HG03060 (cell line): ENCODE results near the gene TFE3.
"Not testable (repeated sequence)": the region's sequence is repeated elsewhere in the genome, so short reads cannot be mapped to it uniquely, and the experiment has no call there.

Experiments used
- ATAC-seq: cut with Tn5 transposase; IDR thresholded peaks from one replicate; pipeline ENCODE4 v1.9.1; 2021; ENCODE audit warnings: low read depth, moderate number of reproducible peaks; ENCODE audit not compliant: unreplicated experiment

Gene TFE3

DNA sequence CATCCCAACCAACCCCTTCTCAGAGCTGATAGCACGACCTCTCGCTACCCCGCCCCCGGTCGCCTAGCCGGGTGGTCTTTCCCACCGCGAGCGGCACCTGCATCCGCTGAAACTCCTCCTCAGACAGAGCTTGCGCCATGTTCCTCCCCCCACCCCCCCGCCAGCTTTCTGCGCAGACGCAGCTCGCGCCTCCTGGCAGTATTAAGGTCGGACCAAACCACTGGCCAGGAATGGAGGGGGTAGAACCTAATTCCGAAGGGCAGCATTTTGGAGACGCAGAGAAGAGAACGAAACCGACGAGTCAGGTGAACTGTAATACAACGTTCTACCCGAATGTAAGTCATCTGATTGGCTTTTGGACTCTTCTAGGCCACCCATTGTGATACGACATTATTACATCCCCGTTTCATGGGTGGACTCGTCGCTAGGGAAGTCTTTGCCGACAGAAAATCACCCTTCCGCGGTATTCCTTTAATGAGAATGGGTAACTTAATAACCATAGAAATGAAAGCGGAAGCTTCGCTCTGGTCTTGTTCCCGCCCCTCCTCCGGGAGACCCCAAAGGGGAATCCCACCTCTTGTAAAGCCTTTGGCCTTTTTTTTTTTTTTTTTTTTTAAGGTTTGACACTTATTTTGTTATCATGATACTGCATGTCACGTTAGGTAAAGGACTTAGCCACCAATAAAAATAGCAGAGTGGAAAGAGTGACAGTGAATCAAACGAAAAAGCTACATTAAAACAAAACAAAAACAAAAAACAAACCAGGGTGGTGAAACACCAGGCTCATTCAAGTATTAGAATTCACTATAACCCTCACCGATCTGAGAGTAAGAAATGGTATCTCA lies 40.8 kb downstream of the TFE3 start, which contains the start of gene GRIPAP1:
GRIPAP1 (minus strand) TSS at position 174 of the 845 bp plus-strand sequence; CDS start at position 139, 35 bp downstream.
- ATAC-seq = peak; percentile 77

DNA sequence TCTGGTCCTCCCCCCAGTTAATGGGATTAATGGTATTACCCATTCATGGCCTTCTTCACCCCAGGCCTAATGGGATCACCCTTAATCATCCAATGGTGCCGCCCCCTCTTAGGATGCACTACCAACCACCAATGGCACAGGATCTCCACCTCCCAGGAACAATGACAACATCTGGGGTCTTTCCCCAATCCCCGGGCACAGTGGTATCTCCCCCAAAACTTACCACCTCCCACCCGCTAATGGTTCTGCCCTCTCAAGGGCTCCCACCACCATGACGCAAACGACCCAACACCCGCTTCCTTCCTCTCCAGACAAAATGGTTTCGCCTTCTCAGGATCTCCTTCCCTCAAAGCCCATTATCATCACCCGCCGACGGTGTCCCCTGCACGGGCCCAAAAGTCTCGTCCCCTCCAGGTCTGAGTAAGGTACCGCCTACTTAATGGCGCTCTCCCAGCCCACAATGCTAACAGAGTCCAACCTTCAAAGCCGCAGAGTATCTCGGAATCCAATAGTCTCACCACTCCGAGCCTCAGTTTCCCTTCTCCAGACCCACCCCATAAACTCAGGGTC lies 41.6 kb downstream of the TFE3 start:
- ATAC-seq = no peak

DNA sequence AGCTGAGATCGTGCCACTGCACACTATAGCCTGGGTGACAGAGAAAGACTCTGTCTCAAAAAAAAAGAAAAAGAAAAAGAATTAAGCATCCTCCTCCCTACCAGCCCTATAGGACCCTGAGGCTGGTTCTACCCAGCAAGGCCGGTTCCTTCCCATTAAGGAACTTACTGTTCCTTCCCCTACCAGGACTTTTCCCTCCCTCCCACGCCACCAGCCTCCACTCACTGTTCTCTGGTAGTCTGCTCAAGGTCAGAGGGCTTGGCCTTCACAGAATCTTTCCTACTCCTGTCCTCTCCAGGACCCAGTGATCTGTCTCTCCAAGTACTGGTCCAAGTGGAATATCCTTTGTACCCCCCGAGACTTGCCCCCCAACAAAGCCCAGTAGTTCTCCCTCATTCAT lies 42.5 kb downstream of the TFE3 start:
- ATAC-seq = no peak

DNA sequence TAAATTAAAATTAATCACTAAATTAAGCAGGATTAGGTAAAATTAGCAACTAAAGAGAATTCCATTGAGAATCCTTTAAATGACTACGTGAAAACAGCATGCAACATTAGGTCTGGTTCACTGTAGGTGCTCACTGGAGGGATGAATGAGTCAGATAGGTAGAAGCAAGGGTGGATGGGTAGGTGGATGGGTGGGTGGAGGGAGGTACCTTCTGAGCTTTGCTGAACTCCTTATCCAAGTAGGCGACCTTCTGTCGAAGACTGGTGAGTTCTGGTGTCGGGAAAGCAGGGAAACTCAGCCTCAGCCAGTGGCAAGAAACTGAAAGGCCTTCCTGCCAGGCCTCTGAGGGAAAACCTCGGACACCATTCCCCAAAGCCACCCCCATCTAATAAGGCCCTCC lies 44.1 kb downstream of the TFE3 start:
- ATAC-seq = no peak

DNA sequence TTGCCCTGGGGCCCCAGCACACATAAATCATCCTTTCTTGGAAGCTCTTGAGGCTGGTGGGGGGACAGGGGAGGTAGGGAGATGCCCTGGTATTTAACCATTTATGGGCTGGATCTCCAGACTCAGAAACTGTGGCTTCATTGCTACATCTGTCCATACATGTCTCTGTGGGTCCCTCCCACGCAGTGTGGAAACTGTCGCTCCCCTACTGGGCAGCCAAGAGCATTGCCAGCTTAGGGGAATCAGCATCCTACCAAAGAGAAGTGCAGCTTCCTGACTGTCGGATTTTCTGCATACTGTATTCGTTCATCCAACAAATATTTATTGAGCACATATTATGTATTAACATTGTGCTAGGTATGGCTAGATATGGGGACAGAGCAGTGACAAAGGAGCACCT lies 44.8 kb downstream of the TFE3 start:
- ATAC-seq = no peak

DNA sequence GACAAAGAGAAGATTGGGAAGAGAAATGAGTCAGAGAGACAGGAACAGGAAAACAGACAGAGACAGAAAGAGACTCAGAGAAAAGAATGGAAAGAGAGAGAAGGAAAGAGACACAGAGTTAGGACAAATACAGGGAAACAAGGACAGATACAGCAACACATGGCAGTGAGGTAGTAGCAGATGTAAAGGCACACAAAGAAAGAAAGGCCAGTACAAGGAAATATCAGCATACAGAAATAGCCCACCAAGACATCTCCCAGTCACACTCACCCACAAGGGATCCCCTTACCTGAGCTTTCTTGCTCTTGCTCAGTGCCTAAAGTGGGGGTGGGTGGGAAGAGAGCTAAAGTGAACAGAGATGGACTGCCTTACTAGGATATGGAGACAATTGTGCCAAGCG lies 45.3 kb downstream of the TFE3 start:
- no peak for ATAC-seq

DNA sequence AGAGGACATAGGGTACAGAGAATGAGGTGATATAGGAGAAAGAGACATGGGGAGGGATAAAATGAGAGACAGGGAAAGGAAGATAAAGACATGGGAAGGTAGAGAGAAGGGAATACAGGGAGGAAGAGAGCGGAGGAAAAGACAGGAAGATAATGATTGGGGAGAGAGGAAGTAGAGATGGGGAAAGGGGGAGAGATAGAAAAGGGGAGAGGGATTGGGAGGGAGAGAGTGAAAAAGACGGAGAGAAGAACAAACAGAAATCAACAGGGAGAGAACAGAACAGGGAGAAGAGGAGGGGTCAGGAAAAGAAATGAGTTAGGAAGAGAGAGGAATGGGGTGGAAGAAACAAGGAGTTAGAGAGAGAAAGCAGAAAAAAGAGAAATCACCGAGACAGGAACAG lies 45.7 kb downstream of the TFE3 start:
- ATAC-seq = no peak

DNA sequence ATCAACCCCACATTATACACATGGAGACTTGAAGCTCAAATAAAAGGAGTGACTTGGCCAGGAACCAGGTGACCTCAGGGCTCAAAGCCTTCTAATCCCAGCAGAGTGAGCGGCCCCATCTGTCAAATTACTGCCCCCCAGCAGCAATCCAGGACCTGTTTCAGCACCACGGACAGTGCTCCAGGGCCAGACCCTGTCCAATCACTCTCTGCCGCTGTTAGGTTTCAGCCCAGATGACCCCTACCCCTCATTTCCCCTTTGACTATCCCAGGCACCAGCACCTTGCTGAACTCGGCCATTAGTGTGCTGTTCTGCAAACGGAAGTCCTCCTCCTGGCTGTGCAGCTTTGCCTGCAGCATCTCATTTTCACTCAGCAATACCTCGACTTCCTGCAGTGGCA lies 46.2 kb downstream of the TFE3 start:
- no peak for ATAC-seq

DNA sequence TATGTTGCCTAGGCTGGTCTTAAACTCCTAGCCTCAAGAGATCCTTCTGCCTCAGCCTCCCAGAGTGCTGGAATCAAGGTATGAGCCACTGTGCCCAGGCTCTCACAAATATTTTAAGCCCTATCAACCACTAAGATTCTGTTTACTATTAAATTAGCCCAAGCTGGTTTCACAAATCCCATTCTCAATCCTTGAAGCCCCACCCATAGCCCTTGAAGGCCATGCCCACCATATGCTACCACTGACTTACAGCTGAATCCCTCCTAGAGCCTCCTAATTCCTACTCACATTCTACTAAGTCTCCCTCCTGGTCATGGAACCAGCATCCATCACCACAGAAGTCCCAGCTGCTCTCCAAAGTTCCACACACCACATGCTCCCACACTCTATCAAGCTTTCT lies 50.8 kb downstream of the TFE3 start:
- no peak for ATAC-seq

DNA sequence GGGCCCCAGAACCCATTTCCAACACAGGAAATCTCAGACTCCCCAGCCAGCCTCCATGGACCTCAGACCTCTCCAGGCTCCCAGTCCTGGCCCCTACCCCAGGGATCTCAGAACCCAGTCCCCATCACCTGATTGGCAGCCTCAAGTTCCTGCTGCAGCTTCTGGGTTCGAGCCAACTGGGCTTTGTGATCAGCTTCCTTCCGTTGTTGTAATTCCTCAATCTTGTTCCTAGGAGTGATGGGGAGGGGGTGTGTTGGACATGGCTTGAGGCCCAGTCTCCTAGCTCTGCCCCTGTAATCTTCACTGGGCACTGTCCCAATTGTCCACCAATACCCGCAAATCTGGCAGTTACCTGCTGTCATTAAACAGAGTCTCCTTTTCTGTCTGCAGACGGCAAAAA lies 53.7 kb downstream of the TFE3 start:
- ATAC-seq = no peak

DNA sequence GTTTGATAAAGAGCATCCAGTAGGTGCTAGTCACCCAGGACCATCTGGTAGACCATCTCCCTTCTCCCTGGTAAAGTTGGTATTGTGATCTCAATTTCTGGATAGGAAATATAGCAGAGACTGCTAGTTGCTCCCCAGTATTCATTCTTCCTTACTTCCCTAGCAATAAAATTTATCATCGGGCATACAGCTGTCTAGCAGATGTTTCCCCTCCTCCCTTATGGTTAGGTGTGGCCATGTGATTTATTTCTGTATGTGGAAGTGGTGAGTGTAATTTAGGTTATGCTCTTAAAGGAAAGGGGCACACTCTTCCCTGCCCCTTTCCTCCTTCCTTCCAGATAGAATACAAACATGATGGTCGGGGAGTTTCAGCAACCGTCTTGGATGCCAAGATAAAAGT lies 59.3 kb downstream of the TFE3 start:
- no peak for ATAC-seq

DNA sequence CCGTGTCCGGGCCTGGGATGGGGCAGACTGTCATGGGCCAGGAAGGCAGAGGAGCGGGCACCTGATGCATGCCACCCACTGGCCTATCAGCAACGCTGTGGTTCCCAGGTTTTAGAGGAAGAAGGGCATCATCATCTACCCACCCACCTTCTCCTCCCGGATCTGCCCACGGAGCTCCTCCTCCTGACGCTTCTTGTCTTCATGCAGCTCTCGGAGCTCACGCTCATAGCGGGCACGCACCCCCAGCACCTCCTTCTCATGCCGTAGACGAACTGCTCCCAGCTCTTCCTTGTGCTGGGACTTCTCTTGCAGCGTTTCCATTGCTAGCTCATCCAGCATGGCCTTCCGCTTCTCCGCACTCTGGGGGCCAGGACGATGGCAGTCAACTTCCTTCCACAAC lies 60.1 kb downstream of the TFE3 start:
- ATAC-seq = no peak

DNA sequence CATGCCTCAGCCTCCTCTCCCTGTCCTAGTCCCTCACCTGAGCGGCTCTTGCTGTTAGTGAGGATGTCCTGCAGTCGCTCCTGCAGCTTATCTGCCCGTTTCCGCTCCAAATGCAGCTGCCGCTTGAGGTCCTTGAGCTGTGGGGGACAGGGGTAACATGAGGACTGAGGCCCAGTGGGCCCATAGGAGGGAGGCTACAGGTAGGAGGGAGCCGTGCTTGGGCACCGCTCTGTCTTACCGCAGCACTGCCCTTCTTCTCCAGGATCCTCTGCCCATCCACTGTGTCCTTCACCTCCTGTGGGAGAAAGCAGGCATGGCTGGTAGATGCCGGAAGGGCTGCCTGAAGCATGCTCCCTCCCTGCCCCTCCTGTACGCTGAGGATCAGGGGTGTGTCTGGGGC lies 62.0 kb downstream of the TFE3 start:
- ATAC-seq = no peak

DNA sequence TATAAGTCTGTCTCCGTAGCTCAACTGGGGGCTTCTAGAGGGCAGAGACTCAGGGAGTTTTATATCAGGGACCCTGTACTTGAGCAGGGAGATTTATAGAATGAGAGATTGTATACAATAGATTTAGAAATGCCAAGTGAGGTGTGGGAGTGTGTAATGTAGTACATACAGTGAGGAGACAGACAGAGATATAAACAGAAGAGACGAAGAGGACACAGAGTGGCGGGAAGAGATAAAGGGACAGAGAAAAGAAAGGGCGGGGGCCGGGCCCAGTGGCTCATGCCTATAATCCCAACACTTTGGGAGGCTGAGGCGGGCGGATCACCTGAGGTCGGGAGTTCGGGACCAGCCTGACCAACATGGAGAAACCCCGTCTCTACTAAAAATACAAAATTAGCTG lies 62.8 kb downstream of the TFE3 start:
- not testable (repeated sequence) for ATAC-seq
